ENCODE results near the gene LRRN4. TPM values are rescaled to one million over a fixed set of nuclear protein-coding genes. Genes with fewer than 3 reads are reported as not detected.

Gene LRRN4
- total RNA-seq, 1 experiment from 2014 or later, result 0.10 TPM

DNA sequence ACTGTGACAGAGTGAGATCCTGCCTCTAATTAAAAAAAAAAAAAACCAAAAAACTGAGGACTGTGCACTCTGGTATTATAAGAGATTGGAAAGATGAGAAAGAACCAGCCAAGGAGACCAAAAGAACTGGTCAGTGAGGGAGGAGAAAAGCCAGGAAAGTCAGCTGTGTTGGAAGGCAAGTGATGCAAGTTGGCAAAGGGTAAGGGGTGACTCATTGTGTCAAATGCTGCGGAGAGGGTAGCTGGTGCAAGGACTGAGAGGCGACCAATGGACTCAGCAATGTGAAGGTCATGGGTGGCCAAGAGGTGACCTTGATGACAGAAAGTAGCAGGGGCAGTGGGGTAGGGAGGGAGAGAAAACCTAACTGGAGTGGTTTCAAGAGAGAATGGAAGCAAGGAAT, 27.4 kb upstream of the LRRN4 start:
- H3K27ac ChIP-seq (ENCODE audit: low read depth, low read length), result no peak overlapping the region
- BruUV-seq (replicated peaks), result no TSS peak
- H3K4me1 ChIP-seq (ENCODE audit: control insufficient read depth in 1 of 2, insufficient read depth in 2 of 2, low read length in 2 of 2), result no peaks in the 10 kb centered on the region
- no peaks in the 10 kb centered on the region for H3K9me2 ChIP-seq (ENCODE audit: insufficient read depth)
- H3K27me3 ChIP-seq (ENCODE audit: insufficient read depth, low read length), result no peaks in the 10 kb centered on the region
- no peak overlapping the region for H3K9ac ChIP-seq (ENCODE audit: low read length)
- no peaks in the 10 kb centered on the region for H3K79me2 ChIP-seq (ENCODE audit: insufficient read depth, low read length)
- TF ChIP-seq POLR2A (IDR thresholded peaks at IDR 0.05; ENCODE audit: borderline replicate concordance, extremely low read depth, insufficient read depth, insufficient read length) (no peak), ATF3 (IDR thresholded peaks at IDR 0.05) (no peak), CEBPB (IDR thresholded peaks at IDR 0.05; ENCODE audit: low read depth) (no peak), EGR1 (IDR thresholded peaks at IDR 0.05; ENCODE audit: low read depth) (no peak), YY1 (IDR thresholded peaks at IDR 0.05; ENCODE audit: extremely low read depth, insufficient replicate concordance, low read depth, low read length) (no peak), POLR2AphosphoS5 (IDR thresholded peaks at IDR 0.05; ENCODE audit: low read depth, low read length) (no peak), SRF (IDR thresholded peaks at IDR 0.05; ENCODE audit: low read depth) (no peak), RAD21 (IDR thresholded peaks at IDR 0.05; ENCODE audit: low read depth) (no peak), CBX3 (IDR thresholded peaks at IDR 0.05; ENCODE audit: low read depth) (no peak), FOSL1 (IDR thresholded peaks at IDR 0.05; ENCODE audit: low read depth) (no peak), ELF1 (IDR thresholded peaks at IDR 0.05; ENCODE audit: borderline replicate concordance, low read depth) (no peak), EZH2 (IDR thresholded peaks at IDR 0.05) (no peak), ZFX (IDR thresholded peaks at IDR 0.05) (no peak), ZBTB33 (IDR thresholded peaks at IDR 0.05; ENCODE audit: extremely low read depth, insufficient replicate concordance, low read length) (no peak), ZNF274 (IDR thresholded peaks at IDR 0.05; ENCODE audit: low read depth, low read length) (no peak), JUND (IDR thresholded peaks at IDR 0.05) (no peak), EZH2phosphoT487 (IDR thresholded peaks at IDR 0.05; ENCODE audit: borderline replicate concordance) (no peak), SP1 (IDR thresholded peaks at IDR 0.05; ENCODE audit: low read depth) (no peak)
- TF ChIP-seq, protein P1, sequence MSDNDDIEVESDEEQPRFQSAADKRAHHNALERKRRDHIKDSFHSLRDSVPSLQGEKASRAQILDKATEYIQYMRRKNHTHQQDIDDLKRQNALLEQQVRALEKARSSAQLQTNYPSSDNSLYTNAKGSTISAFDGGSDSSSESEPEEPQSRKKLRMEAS (IDR thresholded peaks at IDR 0.05), result no peak
- TF ChIP-seq, protein P2, sequence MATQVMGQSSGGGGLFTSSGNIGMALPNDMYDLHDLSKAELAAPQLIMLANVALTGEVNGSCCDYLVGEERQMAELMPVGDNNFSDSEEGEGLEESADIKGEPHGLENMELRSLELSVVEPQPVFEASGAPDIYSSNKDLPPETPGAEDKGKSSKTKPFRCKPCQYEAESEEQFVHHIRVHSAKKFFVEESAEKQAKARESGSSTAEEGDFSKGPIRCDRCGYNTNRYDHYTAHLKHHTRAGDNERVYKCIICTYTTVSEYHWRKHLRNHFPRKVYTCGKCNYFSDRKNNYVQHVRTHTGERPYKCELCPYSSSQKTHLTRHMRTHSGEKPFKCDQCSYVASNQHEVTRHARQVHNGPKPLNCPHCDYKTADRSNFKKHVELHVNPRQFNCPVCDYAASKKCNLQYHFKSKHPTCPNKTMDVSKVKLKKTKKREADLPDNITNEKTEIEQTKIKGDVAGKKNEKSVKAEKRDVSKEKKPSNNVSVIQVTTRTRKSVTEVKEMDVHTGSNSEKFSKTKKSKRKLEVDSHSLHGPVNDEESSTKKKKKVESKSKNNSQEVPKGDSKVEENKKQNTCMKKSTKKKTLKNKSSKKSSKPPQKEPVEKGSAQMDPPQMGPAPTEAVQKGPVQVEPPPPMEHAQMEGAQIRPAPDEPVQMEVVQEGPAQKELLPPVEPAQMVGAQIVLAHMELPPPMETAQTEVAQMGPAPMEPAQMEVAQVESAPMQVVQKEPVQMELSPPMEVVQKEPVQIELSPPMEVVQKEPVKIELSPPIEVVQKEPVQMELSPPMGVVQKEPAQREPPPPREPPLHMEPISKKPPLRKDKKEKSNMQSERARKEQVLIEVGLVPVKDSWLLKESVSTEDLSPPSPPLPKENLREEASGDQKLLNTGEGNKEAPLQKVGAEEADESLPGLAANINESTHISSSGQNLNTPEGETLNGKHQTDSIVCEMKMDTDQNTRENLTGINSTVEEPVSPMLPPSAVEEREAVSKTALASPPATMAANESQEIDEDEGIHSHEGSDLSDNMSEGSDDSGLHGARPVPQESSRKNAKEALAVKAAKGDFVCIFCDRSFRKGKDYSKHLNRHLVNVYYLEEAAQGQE (IDR thresholded peaks at IDR 0.05; ENCODE audit: low read depth), result no peak
- no peak overlapping the region for H3K4me3 ChIP-seq (replicated peaks in 1 of 2; ENCODE audit: low read depth in 1 of 2, low read length in 2 of 2)
- DNase-seq (ENCODE audit: low read depth, low spot score) (no peak), ATAC-seq (no peak)
- ChIA-PET POLR2A (no interaction called here), RAD21 (ENCODE audit: low non-redundant PET in 1 of 2, low total read pairs in 2 of 2, uncharacterized antibody in 2 of 2, unreplicated experiment in 2 of 2) (no interaction called here), CTCF (interaction anchor here (1.1 kb wide), 1 partner anchor 552 kb away, joined by 3 read pairs; no protein-coding TSS in a partner anchor)
- no peak overlapping the region for H3K4me2 ChIP-seq (ENCODE audit: low read length)
- intact Hi-C loops (cut with micrococcal nuclease), result no loop called here
- H2AFZ ChIP-seq (ENCODE audit: low read depth, low read length, poor library complexity, severe bottlenecking), result no peak overlapping the region
- peaks cover 26 to 29% of the 10 kb centered on the region in 2 experiments; a peak in 3 of 4 replicates for H3K36me3 ChIP-seq (ENCODE audit: control insufficient read depth in 1 of 2, insufficient read depth in 2 of 2, low read length in 2 of 2)
- no peaks in the 10 kb centered on the region for H4K20me1 ChIP-seq (ENCODE audit: insufficient read depth)
- H3K9me3 ChIP-seq (ENCODE audit: control insufficient read depth in 1 of 2, insufficient read depth in 1 of 2, low read depth in 1 of 2, low read length in 2 of 2), result no peaks in the 10 kb centered on the region

Measured in HCT116 (cell line).